Measurements from ENCODE around the gene RANBP1.

Gene RANBP1

GRCh38 chr22:20099099-20099711 lies 16.7 kb upstream of the RANBP1 start:
- Histone ChIP-seq H3K27ac (replicated peaks) (no peak overlapping the region), H3K4me3 (replicated peaks; ENCODE audit: insufficient read depth, low read length) (no peak overlapping the region), H3K27me3 (ENCODE audit: insufficient read depth, poor library complexity, severe bottlenecking) (no peaks in the 10 kb centered on the region)
- TF ChIP-seq GABPA (IDR thresholded peaks at IDR 0.05; ENCODE audit: low read depth) (no peak), POLR2AphosphoS5 (IDR thresholded peaks at IDR 0.05; ENCODE audit: low read depth) (no peak), SPI1 (IDR thresholded peaks at IDR 0.05; ENCODE audit: borderline replicate concordance, low read depth) (no peak), REST (IDR thresholded peaks at IDR 0.05; ENCODE audit: insufficient replicate concordance, low read depth) (no peak)
- no peak for DNase-seq (ENCODE audit: low read depth in 1 of 2, low spot score in 1 of 2)

GRCh38 chr22:20101638-20102037 lies 14.3 kb upstream of the RANBP1 start:
- Histone ChIP-seq H3K27me3 (ENCODE audit: insufficient read depth, poor library complexity, severe bottlenecking) (no peaks in the 10 kb centered on the region), H3K27ac (replicated peaks) (no peak overlapping the region), H3K4me3 (replicated peaks; ENCODE audit: insufficient read depth, low read length) (no peak overlapping the region)
- DNase-seq (ENCODE audit: low read depth in 1 of 2, low spot score in 1 of 2) = no peak
- TF ChIP-seq CTCF (IDR thresholded peaks at IDR 0.05; ENCODE audit: insufficient read depth, low read length) = no peak
- TF ChIP-seq GABPA (IDR thresholded peaks at IDR 0.05; ENCODE audit: low read depth) = no peak
- no peak for TF ChIP-seq POLR2AphosphoS5 (IDR thresholded peaks at IDR 0.05; ENCODE audit: low read depth)
- no peak for TF ChIP-seq SPI1 (IDR thresholded peaks at IDR 0.05; ENCODE audit: borderline replicate concordance, low read depth)
- TF ChIP-seq REST (IDR thresholded peaks at IDR 0.05; ENCODE audit: insufficient replicate concordance, low read depth) = no peak

GRCh38 chr22:20102203-20102780 lies 13.6 kb upstream of the RANBP1 start:
- no peak for DNase-seq (ENCODE audit: low read depth in 1 of 2, low spot score in 1 of 2)
- Histone ChIP-seq H3K4me3 (replicated peaks; ENCODE audit: insufficient read depth, low read length) (no peak overlapping the region), H3K27me3 (ENCODE audit: insufficient read depth, poor library complexity, severe bottlenecking) (no peaks in the 10 kb centered on the region), H3K27ac (replicated peaks) (no peak overlapping the region)
- no peak for TF ChIP-seq GABPA (IDR thresholded peaks at IDR 0.05; ENCODE audit: low read depth)
- TF ChIP-seq REST (IDR thresholded peaks at IDR 0.05; ENCODE audit: insufficient replicate concordance, low read depth) = no peak
- TF ChIP-seq CTCF (IDR thresholded peaks at IDR 0.05; ENCODE audit: insufficient read depth, low read length) = no peak
- no peak for TF ChIP-seq SPI1 (IDR thresholded peaks at IDR 0.05; ENCODE audit: borderline replicate concordance, low read depth)
- no peak for TF ChIP-seq POLR2AphosphoS5 (IDR thresholded peaks at IDR 0.05; ENCODE audit: low read depth)
